HCT116 (cell line): ENCODE results near the gene CASTOR1. TPM values are rescaled to one million over a fixed set of nuclear protein-coding genes. Genes with fewer than 3 reads are reported as not detected.

ENCODE experiments used
- ATAC-seq: fragments of 200-7000 bp; cut with Tn5 transposase; 2 replicates; pipeline ENCODE4 v1.9.1; 2020; ENCODE audit warnings: mild to moderate bottlenecking, moderate library complexity
- BruUV-seq: library from RNA; stranded (reverse); fragments of 400-500 nt; replicated peaks from 2 replicates; lab custom pipeline; 2021; lab: Mats Ljungman, UMichigan
- CTCF ChIA-PET: fragments of 300-600 bp; sonication (Branson Sonifier 250); formaldehyde crosslinking; loops from one replicate; lab custom pipeline; 2021; ENCODE audit warnings: antibody characterized with exemption; lab: Charles Lee
- POLR2A ChIA-PET: fragments of 300-600, 350-600 bp; sonication (Branson Sonifier 250); formaldehyde crosslinking; loops from one replicate; lab custom pipeline; 2021; ENCODE audit warnings: antibody characterized with exemption; lab: Charles Lee
- RAD21 ChIA-PET, 2 experiments: fragments of 300-600 bp; sonication (Branson Sonifier 250); formaldehyde crosslinking; loops; one replicate each; lab custom pipeline; 2023; ENCODE audit warnings: low total read pairs in 2 of 2; ENCODE audit not compliant: uncharacterized antibody in 2 of 2, unreplicated experiment in 2 of 2, low non-redundant PET in 1 of 2; lab: Charles Lee
- DNase-seq: peaks from one replicate; pipeline ENCODE4 v3.0.0-alpha.2; 2010; ENCODE audit warnings: low read depth, low spot score
- H2AFZ ChIP-seq: fragments of 200-600 bp; shearing (Covaris generic), sonication (generic); 2 replicates; pipeline ENCODE4 v1.6.1; 2017; ENCODE audit warnings: low read depth, mixed run types, mixed read lengths, antibody characterized with exemption, low read length; ENCODE audit not compliant: poor library complexity, severe bottlenecking
- H3K27ac ChIP-seq: 2 replicates; pipeline ENCODE4 v1.5.1; 2012; ENCODE audit warnings: low read depth, low read length
- H3K27me3 ChIP-seq: fragments of 200-600 bp; sonication (generic); 2 replicates; pipeline ENCODE4 v1.6.1; 2016; ENCODE audit warnings: mixed run types, low read length, mixed read lengths; ENCODE audit not compliant: insufficient read depth
- H3K36me3 ChIP-seq, 2 experiments: fragments of 200-500 bp in 1 of 2; fragments of 200-600 bp in 1 of 2; sonication (Bioruptor generic) in 1 of 2; sonication (generic) in 1 of 2; 2 replicates each; pipeline versions ENCODE4 v1.5.1 to v1.6.1; 2014 to 2016; ENCODE audit warnings: low read length in 2 of 2, inconsistent platforms in 1 of 2, mixed read lengths in 1 of 2, mixed run types in 1 of 2; ENCODE audit not compliant: insufficient read depth in 2 of 2, control insufficient read depth in 1 of 2
- H3K4me1 ChIP-seq, 2 experiments: fragments of 200-600 bp in 1 of 2; sonication (generic) in 1 of 2; 2 replicates each; pipeline versions ENCODE4 v1.5.1 to v1.6.1; 2012 to 2017; ENCODE audit warnings: low read length in 2 of 2, inconsistent platforms in 1 of 2, mild to moderate bottlenecking in 1 of 2, mixed read lengths in 1 of 2, mixed run types in 1 of 2, moderate library complexity in 1 of 2; ENCODE audit not compliant: insufficient read depth in 2 of 2, control insufficient read depth in 1 of 2
- H3K4me2 ChIP-seq: fragments of 200-600 bp; sonication (generic); 2 replicates; pipeline ENCODE4 v1.6.1; 2017; ENCODE audit warnings: mixed run types, low read length, mixed read lengths
- H3K4me3 ChIP-seq, 2 experiments: fragments of 200-600 bp in 1 of 2; sonication (generic) in 1 of 2; replicated peaks in 1 of 2; 2 replicates each; pipeline ENCODE4 v1.5.1; 2011 to 2016; ENCODE audit warnings: low read length in 2 of 2, control low read depth in 1 of 2, low read depth in 1 of 2, mild to moderate bottlenecking in 1 of 2, mixed read lengths in 1 of 2, mixed run types in 1 of 2
- H3K79me2 ChIP-seq: fragments of 200-600 bp; sonication (generic); 2 replicates; pipeline ENCODE4 v1.6.1; 2017; ENCODE audit warnings: mild to moderate bottlenecking, mixed run types, low read length, moderate library complexity, mixed read lengths; ENCODE audit not compliant: insufficient read depth
- H3K9ac ChIP-seq: fragments of 200-600 bp; sonication (generic); 2 replicates; pipeline ENCODE4 v1.6.1; 2016; ENCODE audit warnings: low read length, mixed read lengths
- H3K9me2 ChIP-seq: fragments of 200-600 bp; sonication (generic), shearing (Covaris generic); 2 replicates; pipeline ENCODE4 v1.6.1; 2017; ENCODE audit warnings: mixed run types, mild to moderate bottlenecking, moderate library complexity; ENCODE audit not compliant: insufficient read depth
- H3K9me3 ChIP-seq, 2 experiments: fragments of 200-500 bp in 1 of 2; fragments of 200-600 bp in 1 of 2; sonication (Bioruptor generic) in 1 of 2; sonication (generic) in 1 of 2; 2 replicates each; pipeline ENCODE4 v1.6.1; 2014 to 2017; ENCODE audit warnings: low read length in 2 of 2, mixed read lengths in 2 of 2, inconsistent platforms in 1 of 2, low read depth in 1 of 2, mild to moderate bottlenecking in 1 of 2, mixed run types in 1 of 2, moderate library complexity in 1 of 2; ENCODE audit not compliant: control insufficient read depth in 1 of 2, insufficient read depth in 1 of 2
- H4K20me1 ChIP-seq: fragments of 200-600 bp; sonication (generic), shearing (Covaris generic); 2 replicates; pipeline ENCODE4 v1.6.1; 2017; ENCODE audit warnings: mixed run types, mild to moderate bottlenecking, moderate library complexity; ENCODE audit not compliant: insufficient read depth
- EZH2 ChIP-seq: fragments of 200-600 bp; sonication (generic); IDR thresholded peaks from 2 replicates; pipeline ENCODE4 v1.6.1; 2017; ENCODE audit warnings: antibody characterized with exemption, mixed run types
- POLR2AphosphoS5 ChIP-seq: IDR thresholded peaks from 2 replicates; pipeline ENCODE4 v1.6.1; 2011; ENCODE audit warnings: mild to moderate bottlenecking, low read depth, low read length, moderate library complexity
- SIN3A ChIP-seq: IDR thresholded peaks from 2 replicates; pipeline ENCODE4 v1.6.1; 2012; ENCODE audit warnings: low read depth
- SRF ChIP-seq: IDR thresholded peaks from 2 replicates; pipeline ENCODE4 v1.6.1; 2012; ENCODE audit warnings: low read depth
- ZBTB33 ChIP-seq: IDR thresholded peaks from 2 replicates; pipeline ENCODE4 v1.6.1; 2011; ENCODE audit warnings: mild to moderate bottlenecking, low read length, moderate library complexity; ENCODE audit not compliant: insufficient replicate concordance; ENCODE audit errors: extremely low read depth
- intact Hi-C: fragments of 100-400 bp; cut with micrococcal nuclease; formaldehyde crosslinking; loops from 2 replicates; pipeline ENCODE4 v1.10.0; 2022
- total RNA-seq: library from RNA; stranded (reverse); gene quantifications from one replicate; pipeline ENCODE4 v1.2.1, GENCODE V29; 2021; ENCODE audit not compliant: unreplicated experiment
- TF ChIP-seq, protein P1 (sequence below): IDR thresholded peaks from 2 replicates; pipeline ENCODE4 v1.6.1; 2012

The CASTOR1 gene
- total RNA-seq, 1 experiment from 2014 or later: 6.5 TPM

DNA sequence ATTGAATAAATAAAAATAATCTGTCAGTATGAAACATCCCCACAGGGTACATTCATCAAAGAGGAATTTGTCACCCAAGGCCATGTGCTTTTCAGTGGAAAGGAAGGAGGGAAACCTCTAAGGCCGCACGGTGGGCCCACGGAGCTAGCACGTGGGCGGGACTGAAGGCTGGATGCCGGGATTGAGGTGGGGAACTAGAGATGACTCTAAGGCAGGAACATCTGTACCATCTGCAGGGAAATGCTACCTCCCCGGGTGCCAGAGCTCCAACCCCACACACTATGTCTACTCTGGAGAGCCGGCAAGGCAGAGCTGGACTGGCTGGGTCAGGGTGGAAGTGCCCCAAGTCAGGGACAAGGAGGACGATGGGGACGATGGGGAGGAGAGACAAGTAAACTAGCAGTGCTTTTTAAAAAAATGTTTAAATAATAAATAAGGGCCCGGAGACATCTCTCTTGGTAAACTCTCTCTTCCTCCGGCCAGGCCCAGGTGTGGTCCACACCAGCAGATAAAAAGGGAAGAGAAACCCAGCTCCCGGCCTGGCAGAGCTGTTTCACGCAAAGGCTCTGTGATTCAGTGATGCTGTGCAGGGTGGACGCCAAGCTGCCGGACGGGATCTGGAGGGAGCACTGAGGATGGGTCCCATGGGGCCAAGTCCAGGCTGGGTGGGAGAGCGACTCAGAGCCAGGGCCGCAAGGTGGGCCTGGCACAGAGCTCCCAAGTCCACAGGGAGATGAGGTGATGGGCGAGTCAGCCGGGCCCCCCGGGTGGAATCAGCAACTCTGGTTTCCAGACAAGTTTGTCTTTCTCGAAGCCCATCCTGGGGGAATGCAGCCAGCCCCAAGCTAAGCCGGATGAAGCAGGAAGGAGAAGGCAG, 48.5 kb downstream of the CASTOR1 start:
- H3K36me3 ChIP-seq: peaks cover 4 to 36% of the 10 kb centered on the region in 2 experiments; a peak in 3 of 4 replicates
- no peaks in the 10 kb centered on the region for H3K9me3 ChIP-seq
- H3K79me2 ChIP-seq: peaks cover 31% of the 10 kb centered on the region; the same call in 1 of the 2 replicates
- H3K9me2 ChIP-seq: no peaks in the 10 kb centered on the region
- H3K4me1 ChIP-seq: peaks cover 37 to 100% of the 10 kb centered on the region in 2 experiments
- peak overlapping the region; percentile 20 for H3K9ac ChIP-seq
- TF ChIP-seq, protein P1, sequence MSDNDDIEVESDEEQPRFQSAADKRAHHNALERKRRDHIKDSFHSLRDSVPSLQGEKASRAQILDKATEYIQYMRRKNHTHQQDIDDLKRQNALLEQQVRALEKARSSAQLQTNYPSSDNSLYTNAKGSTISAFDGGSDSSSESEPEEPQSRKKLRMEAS: peak; percentile 81
- TF ChIP-seq EZH2 (no peak), ZBTB33 (no peak), SIN3A (0 out of 2 replicates have a peak, but pooled peaks have one; percentile 11), POLR2AphosphoS5 (0 out of 2 replicates have a peak, but pooled peaks have one; percentile 11), SRF (no peak)
- peak overlapping the region; percentile 85 for H3K27ac ChIP-seq
- ATAC-seq: no peak
- peak overlapping the region; percentile 26; the same call in 1 of the 2 replicates for H3K4me2 ChIP-seq
- no peaks in the 10 kb centered on the region for H3K27me3 ChIP-seq
- intact Hi-C loops: no loop called here
- ChIA-PET POLR2A (interaction anchor here (0.7 to 7.5 kb wide), 8 partner anchors 10 to 183 kb away, joined by 3 to 61 read pairs (median 5); no protein-coding TSS in a partner anchor), CTCF (interaction anchor here (0.8 to 1.4 kb wide), 3 partner anchors 10 to 133 kb away, joined by 3 to 5 read pairs (median 4); partner anchors contain the start of gene CASTOR1), RAD21 (interaction anchor here in 1 of 2 experiments (0.7 to 0.8 kb wide), 2 partner anchors 10 to 63 kb away, joined by 3 read pairs; no protein-coding TSS in a partner anchor)
- H2AFZ ChIP-seq: no peak overlapping the region
- no peak for DNase-seq
- no peak overlapping the region for H3K4me3 ChIP-seq
- no TSS peak for BruUV-seq
- no peaks in the 10 kb centered on the region for H4K20me1 ChIP-seq
